GM12878 (cell line): Measurements from ENCODE around the gene GPR17. TPM values are rescaled to one million over a fixed set of nuclear protein-coding genes. Genes with fewer than 3 reads are reported as not detected.

Experiments
- ATAC-seq: fragments of 200-7000 bp; cut with Tn5 transposase; 3 replicates; pipeline ENCODE4 v1.9.1; 2020; ENCODE audit warnings: mild to moderate bottlenecking, moderate library complexity
- BruUV-seq: library from RNA; stranded (reverse); fragments of 400-500 nt; replicated peaks from 2 replicates; lab custom pipeline; 2021; lab: Mats Ljungman, UMichigan
- CTCF ChIA-PET: fragments of 300-600 bp; sonication (Branson Sonifier 250); formaldehyde crosslinking; extraction: SDS; loops from one replicate; lab custom pipeline; 2021; ENCODE audit warnings: inconsistent platforms; lab: Yijun Ruan, JAX
- POLR2A ChIA-PET: fragments of 350-600 bp; formaldehyde crosslinking; extraction: SDS; loops from one replicate; lab custom pipeline; 2021; ENCODE audit warnings: inconsistent platforms; lab: Charles Lee
- RAD21 ChIA-PET: fragments of 300-600 bp; sonication (Branson Sonifier 250); formaldehyde crosslinking; loops from one replicate; lab custom pipeline; 2023; ENCODE audit warnings: antibody characterized with exemption; ENCODE audit not compliant: unreplicated experiment; lab: Charles Lee
- SMC1A ChIA-PET: fragments of 300-600 bp; sonication (Branson Sonifier 250); formaldehyde crosslinking; loops from one replicate; lab custom pipeline; 2023; ENCODE audit not compliant: unreplicated experiment, uncharacterized antibody; lab: Charles Lee
- DNase-seq: peaks from one replicate; pipeline ENCODE4 v3.0.0-alpha.2; 2011; ENCODE audit warnings: low read depth, low spot score
- FAIRE-seq: peaks from 3 replicates; lab custom pipeline; 2011; peaks lifted over from hg19 to GRCh38; lab: Jason Lieb, UNC
- H2AFZ ChIP-seq: 2 replicates; pipeline ENCODE4 v1.6.0; 2011; ENCODE audit warnings: low read depth, low read length, control low read depth; ENCODE audit not compliant: control insufficient read depth
- H3K27ac ChIP-seq: 2 replicates; pipeline ENCODE4 v1.5.1; 2011; ENCODE audit warnings: control low read depth; ENCODE audit not compliant: control insufficient read depth, insufficient read depth
- H3K27me3 ChIP-seq, 2 experiments: replicated peaks in 1 of 2; 2 replicates each; pipeline versions ENCODE4 v1.6.0 to v1.6.1; 2011; ENCODE audit warnings: low read length in 1 of 2; ENCODE audit not compliant: control insufficient read depth in 2 of 2, insufficient read depth in 2 of 2
- H3K36me3 ChIP-seq, 2 experiments: 2 replicates each; pipeline ENCODE4 v1.5.1; 2011; ENCODE audit warnings: low read length in 1 of 2; ENCODE audit not compliant: control insufficient read depth in 2 of 2, insufficient read depth in 2 of 2
- H3K4me1 ChIP-seq: 2 replicates; pipeline ENCODE4 v1.6.1; 2011; ENCODE audit warnings: mild to moderate bottlenecking, low read length, moderate library complexity, mixed read lengths; ENCODE audit not compliant: control insufficient read depth, insufficient read depth
- H3K4me2 ChIP-seq: 2 replicates; pipeline ENCODE4 v1.6.0; 2011; ENCODE audit warnings: control low read depth; ENCODE audit not compliant: control insufficient read depth, insufficient read depth
- H3K4me3 ChIP-seq: fragments of 200-600 bp; sonication (generic); 2 replicates; pipeline ENCODE4 v1.5.1; 2016
- H3K79me2 ChIP-seq: 2 replicates; pipeline ENCODE4 v1.6.0; 2011; ENCODE audit warnings: low read length; ENCODE audit not compliant: control insufficient read depth, insufficient read depth
- H3K9ac ChIP-seq: 2 replicates; pipeline ENCODE4 v1.8.0; 2011; ENCODE audit warnings: low read length, control low read depth, mixed read lengths; ENCODE audit not compliant: control insufficient read depth, insufficient read depth
- H3K9me3 ChIP-seq: replicated peaks from 3 replicates; pipeline ENCODE4 v1.5.1; 2011; ENCODE audit warnings: mild to moderate bottlenecking, low read length; ENCODE audit not compliant: control insufficient read depth, insufficient read depth
- H4K20me1 ChIP-seq: 2 replicates; pipeline ENCODE4 v1.6.0; 2011; ENCODE audit not compliant: control insufficient read depth, insufficient read depth
- HDGF ChIP-seq: fragments of 450-650 bp; IDR thresholded peaks from 2 replicates; pipeline ENCODE4 v1.6.1; 2016; ENCODE audit warnings: antibody characterized with exemption
- MTA3 ChIP-seq: IDR thresholded peaks from 2 replicates; pipeline ENCODE4 v1.6.1; 2012; ENCODE audit warnings: low read length, inconsistent platforms, borderline replicate concordance
- NFYB ChIP-seq: IDR thresholded peaks from 2 replicates; pipeline ENCODE4 v1.6.1; 2011; ENCODE audit warnings: low read depth, mild to moderate bottlenecking, low read length, improper control_type of control experiment, moderate library complexity; ENCODE audit not compliant: insufficient read depth
- NR2C2 ChIP-seq: IDR thresholded peaks from 2 replicates; pipeline ENCODE4 v1.6.1; 2011; ENCODE audit warnings: borderline replicate concordance, low read depth; ENCODE audit not compliant: control insufficient read depth, insufficient read length
- WGBS: methylation state at CpG from one replicate; pipeline ENCODE4 v1.1.6; 2016; ENCODE audit warnings: low lambda C conversion rate; ENCODE audit not compliant: insufficient replicate concordance, insufficient coverage; ENCODE audit errors: missing lambda C conversion rate; 5-methylcytosine and 5-hydroxymethylcytosine counted together
- in situ Hi-C: fragments of 300-500 bp; cut with MboI; formaldehyde crosslinking; loops from 9 replicates; pipeline ENCODE4 v1.14.3; 2018; ENCODE audit warnings: mixed read lengths
- intact Hi-C: fragments of 100-400 bp; cut with micrococcal nuclease; formaldehyde crosslinking; loops from one replicate; pipeline ENCODE4 v1.14.2; 2022; ENCODE audit not compliant: unreplicated experiment
- polyA plus RNA-seq, 11 experiments: library from polyadenylated mRNA; depleted of rRNA in 4 of 11; unstranded in 6 of 11; stranded (reverse) in 5 of 11; fragments of >200 nt; fragmentation: Nextera tagmentation in 4 of 11; fragmentation: Illumina TruSeq in 1 of 11; extraction: Ambion mirVana in 4 of 11; extraction: Trizol in 1 of 11; gene quantifications; 1 replicate in 1 of 11; 2 replicates in 10 of 11; pipeline versions ENCODE4 v1.2.1 to v1.2.3, GENCODE V29; 2011 to 2016; ENCODE audit warnings: inconsistent platforms in 2 of 11, missing spikeins in 2 of 11, low read depth in 1 of 11
- total RNA-seq, 4 experiments: library from RNA; depleted of rRNA in 3 of 4; stranded (reverse); fragments of >200 nt in 3 of 4; fragmentation: Illumina TruSeq in 1 of 4; extraction: Trizol in 1 of 4; gene quantifications; 2 replicates each; pipeline versions ENCODE4 v1.2.1 to v1.2.3, GENCODE V29; 2013 to 2021
- TF ChIP-seq, protein P1 (sequence below): fragments of 450-650 bp; formaldehyde crosslinking; IDR thresholded peaks from 2 replicates; pipeline ENCODE4 v1.4.0; 2022; ENCODE audit warnings: mild to moderate bottlenecking, moderate library complexity
- TF ChIP-seq, protein P2 (sequence below): IDR thresholded peaks from 2 replicates; pipeline ENCODE4 v1.6.1; 2011; ENCODE audit warnings: low read depth, mild to moderate bottlenecking, low read length, moderate library complexity, borderline replicate concordance; ENCODE audit errors: extremely low read depth

The GPR17 gene
- total and polyA plus RNA-seq, 10 of the 15 experiments (the other 5 are each of a cell fraction or from before 2014, with no cell fraction given): not detected

DNA sequence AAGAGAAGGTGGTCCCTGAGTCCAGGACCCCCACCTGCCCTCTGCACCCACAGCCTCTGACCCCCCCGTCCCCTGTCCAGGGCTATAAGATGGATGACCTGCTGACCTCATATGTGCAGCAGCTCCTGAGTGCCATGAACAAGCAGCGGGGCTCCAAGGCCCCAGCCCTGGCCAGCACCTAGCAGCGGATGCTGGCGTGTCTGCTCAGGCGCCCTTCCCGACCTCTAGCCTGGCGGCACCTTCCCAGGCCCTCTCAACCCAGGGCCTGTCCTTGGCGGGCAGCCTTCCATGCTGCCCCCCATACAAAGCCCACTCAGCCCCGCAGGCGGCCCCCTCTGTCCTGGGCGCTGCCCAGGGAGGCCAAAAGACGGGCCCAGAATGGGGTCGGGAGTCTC lies 8.7 kb upstream of the GPR17 start:
- no peak for ATAC-seq
- Histone ChIP-seq H3K27me3 (no peaks in the 10 kb centered on the region), H3K9ac (no peak overlapping the region), H3K27ac (no peak overlapping the region), H3K9me3 (no peaks in the 10 kb centered on the region), H3K36me3 (no peaks in the 10 kb centered on the region), H3K79me2 (no peaks in the 10 kb centered on the region), H3K4me1 (peaks cover 17% of the 10 kb centered on the region)
- RAD21 ChIA-PET: no interaction called here
- BruUV-seq: no TSS peak
- in situ Hi-C loops: no loop called here
- intact Hi-C loops: loop anchor here (5.0 kb wide), 1 partner anchor 40 kb away; no protein-coding TSS in a partner anchor
- TF ChIP-seq, protein P1, sequence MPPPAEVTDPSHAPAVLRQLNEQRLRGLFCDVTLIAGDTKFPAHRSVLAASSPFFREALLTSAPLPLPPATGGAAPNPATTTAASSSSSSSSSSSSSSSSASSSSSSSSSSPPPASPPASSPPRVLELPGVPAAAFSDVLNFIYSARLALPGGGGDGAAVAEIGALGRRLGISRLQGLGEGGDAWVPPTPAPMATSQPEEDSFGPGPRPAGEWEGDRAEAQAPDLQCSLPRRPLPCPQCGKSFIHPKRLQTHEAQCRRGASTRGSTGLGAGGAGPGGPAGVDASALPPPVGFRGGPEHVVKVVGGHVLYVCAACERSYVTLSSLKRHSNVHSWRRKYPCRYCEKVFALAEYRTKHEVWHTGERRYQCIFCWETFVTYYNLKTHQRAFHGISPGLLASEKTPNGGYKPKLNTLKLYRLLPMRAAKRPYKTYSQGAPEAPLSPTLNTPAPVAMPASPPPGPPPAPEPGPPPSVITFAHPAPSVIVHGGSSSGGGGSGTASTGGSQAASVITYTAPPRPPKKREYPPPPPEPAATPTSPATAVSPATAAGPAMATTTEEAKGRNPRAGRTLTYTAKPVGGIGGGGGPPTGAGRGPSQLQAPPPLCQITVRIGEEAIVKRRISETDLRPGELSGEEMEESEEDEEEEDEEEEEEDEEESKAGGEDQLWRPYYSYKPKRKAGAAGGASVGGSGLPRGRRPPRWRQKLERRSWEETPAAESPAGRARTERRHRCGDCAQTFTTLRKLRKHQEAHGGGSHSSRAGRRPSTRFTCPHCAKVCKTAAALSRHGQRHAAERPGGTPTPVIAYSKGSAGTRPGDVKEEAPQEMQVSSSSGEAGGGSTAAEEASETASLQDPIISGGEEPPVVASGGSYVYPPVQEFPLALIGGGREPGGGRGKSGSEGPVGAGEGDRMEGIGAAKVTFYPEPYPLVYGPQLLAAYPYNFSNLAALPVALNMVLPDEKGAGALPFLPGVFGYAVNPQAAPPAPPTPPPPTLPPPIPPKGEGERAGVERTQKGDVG: no peak
- TF ChIP-seq MTA3 (no peak), NFYB (no peak), NR2C2 (no peak), HDGF (no peak)
- TF ChIP-seq, protein P2, sequence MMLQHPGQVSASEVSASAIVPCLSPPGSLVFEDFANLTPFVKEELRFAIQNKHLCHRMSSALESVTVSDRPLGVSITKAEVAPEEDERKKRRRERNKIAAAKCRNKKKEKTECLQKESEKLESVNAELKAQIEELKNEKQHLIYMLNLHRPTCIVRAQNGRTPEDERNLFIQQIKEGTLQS: no peak
- TF ChIP-seq, all 136 proteins: peak for 0
- ChIA-PET SMC1A (no interaction called here), POLR2A (interaction anchor here (0.5 kb wide), 1 partner anchor 318 kb away, joined by 4 read pairs; no protein-coding TSS in a partner anchor), CTCF (interaction anchor here (0.5 kb wide), 1 partner anchor 62 kb away, joined by 3 read pairs; no protein-coding TSS in a partner anchor)
- H2AFZ ChIP-seq: no peak overlapping the region
- DNase-seq (no peak), FAIRE-seq (no peak)
- no peak overlapping the region for H3K4me2 ChIP-seq
- no peaks in the 10 kb centered on the region for H4K20me1 ChIP-seq
- H3K4me3 ChIP-seq: no peak overlapping the region
- WGBS: 53% methylated on average over 13 of the region's 13 CpGs
